Liver (tissue), 9 donors: ENCODE results near the gene NR3C1. TPM values are rescaled to one million over a fixed set of nuclear protein-coding genes. Genes with fewer than 3 reads are reported as not detected.

Experiments
- DNase-seq: peaks from one replicate; pipeline ENCODE4 v3.0.0-alpha.2; 2017; ENCODE audit warnings: low spot score
- H3K27ac ChIP-seq, 2 donors: one replicate each; pipeline ENCODE4 v1.7.0; 2013; ENCODE audit warnings: inconsistent platforms in 2 of 2, low read length in 2 of 2, control low read depth in 1 of 2, low read depth in 1 of 2, mild to moderate bottlenecking in 1 of 2
- H3K27me3 ChIP-seq, 4 donors: one replicate each; pipeline versions ENCODE4 v1.6.1 to v1.7.0; 2013; ENCODE audit warnings: low read length in 3 of 4, inconsistent platforms in 1 of 4, mild to moderate bottlenecking in 1 of 4, moderate library complexity in 1 of 4; ENCODE audit not compliant: control insufficient read depth in 4 of 4, insufficient read depth in 4 of 4
- H3K36me3 ChIP-seq, 4 donors: one replicate each; pipeline versions ENCODE4 v1.6.1 to v1.7.0; 2013; ENCODE audit warnings: low read length in 3 of 4, mild to moderate bottlenecking in 3 of 4, low read depth in 1 of 4, moderate library complexity in 1 of 4; ENCODE audit not compliant: control insufficient read depth in 4 of 4, insufficient read depth in 3 of 4
- H3K4me1 ChIP-seq, 4 donors: one replicate each; pipeline versions ENCODE4 v1.6.1 to v1.7.0; 2013; ENCODE audit warnings: low read length in 3 of 4, mild to moderate bottlenecking in 3 of 4, moderate library complexity in 1 of 4; ENCODE audit not compliant: control insufficient read depth in 4 of 4, insufficient read depth in 4 of 4
- H3K4me3 ChIP-seq, 3 donors: one replicate each; pipeline versions ENCODE4 v1.6.1 to v1.7.0; 2013; ENCODE audit warnings: low read length in 3 of 3, control low read depth in 1 of 3, low read depth in 1 of 3, mild to moderate bottlenecking in 1 of 3
- H3K9ac ChIP-seq, 2 donors: one replicate each; pipeline ENCODE4 v1.7.0; 2013; ENCODE audit warnings: low read length in 2 of 2, mild to moderate bottlenecking in 2 of 2, moderate library complexity in 2 of 2, control low read depth in 1 of 2, low read depth in 1 of 2
- H3K9me3 ChIP-seq, 4 donors: one replicate each; pipeline versions ENCODE4 v1.6.1 to v1.7.0; 2013; ENCODE audit warnings: low read length in 3 of 4; ENCODE audit not compliant: control insufficient read depth in 4 of 4
- CTCF ChIP-seq: fragments of 150-350 bp; IDR thresholded peaks from 2 replicates; pipeline ENCODE4 v1.5.1; 2017; ENCODE audit warnings: improper control_type of control experiment, low read depth, low read length; ENCODE audit not compliant: missing input control
- FOXA1 ChIP-seq: IDR thresholded peaks from 2 replicates; pipeline ENCODE4 v1.6.1; 2016; ENCODE audit warnings: antibody characterized with exemption
- FOXA2 ChIP-seq: IDR thresholded peaks from 2 replicates; pipeline ENCODE4 v1.6.1; 2016; ENCODE audit warnings: antibody characterized with exemption
- HNF4A ChIP-seq, 2 donors: conservative IDR thresholded peaks; 2 replicates each; pipeline ENCODE4 v1.6.1; 2016; ENCODE audit warnings: antibody characterized with exemption in 2 of 2, mild to moderate bottlenecking in 2 of 2
- HNF4G ChIP-seq: IDR thresholded peaks from 2 replicates; pipeline ENCODE4 v1.6.1; 2016; ENCODE audit warnings: antibody characterized with exemption
- JUND ChIP-seq, 2 donors: IDR thresholded peaks; 2 replicates each; pipeline ENCODE4 v1.6.1; 2016; ENCODE audit warnings: antibody characterized with exemption in 2 of 2
- NR2F2 ChIP-seq: IDR thresholded peaks from 2 replicates; pipeline ENCODE4 v1.6.1; 2016; ENCODE audit warnings: antibody characterized with exemption
- RAD21 ChIP-seq, 2 donors: IDR thresholded peaks; 2 replicates each; pipeline ENCODE4 v1.6.1; 2016; ENCODE audit warnings: antibody characterized with exemption in 2 of 2, mild to moderate bottlenecking in 2 of 2
- RXRA ChIP-seq, 2 donors: IDR thresholded peaks; 2 replicates each; pipeline ENCODE4 v1.6.1; 2017 to 2018; ENCODE audit warnings: antibody characterized with exemption in 2 of 2, mild to moderate bottlenecking in 1 of 2
- SP1 ChIP-seq: IDR thresholded peaks from 2 replicates; pipeline ENCODE4 v1.6.1; 2018; ENCODE audit warnings: antibody characterized with exemption, mild to moderate bottlenecking
- TAF1 ChIP-seq: conservative IDR thresholded peaks from 2 replicates; pipeline ENCODE4 v1.6.1; 2016; ENCODE audit warnings: antibody characterized with exemption, mild to moderate bottlenecking
- YY1 ChIP-seq: IDR thresholded peaks from 2 replicates; pipeline ENCODE4 v1.6.1; 2016; ENCODE audit warnings: antibody characterized with exemption, mild to moderate bottlenecking
- WGBS: extraction: QIAGEN DNeasy Blood & Tissue Kit; methylation state at CpG from one replicate; pipeline ENCODE4 v1.1.7; 2013; 5-methylcytosine and 5-hydroxymethylcytosine counted together
- polyA plus RNA-seq, 2 donors: library from polyadenylated mRNA; stranded (reverse) in 1 of 2; unstranded in 1 of 2; fragments of 200-250 nt in 1 of 2; fragments of >200 nt in 1 of 2; fragmentation: Nextera tagmentation in 1 of 2; extraction: Ambion mirVana in 1 of 2; gene quantifications; one replicate each; pipeline versions ENCODE4 v1.2.1 to v1.2.3, GENCODE V29; 2013 to 2015
- total RNA-seq, 2 donors: library from RNA; depleted of rRNA; stranded (reverse); fragments of >200 nt; gene quantifications; one replicate each; pipeline ENCODE4 v1.2.3, GENCODE V29; 2014
- TF ChIP-seq, protein P1 (sequence below): IDR thresholded peaks from 2 replicates; pipeline ENCODE4 v1.6.1; 2016; ENCODE audit warnings: antibody characterized with exemption
- TF ChIP-seq, protein P2 (sequence below): IDR thresholded peaks from 2 replicates; pipeline ENCODE4 v1.6.1; 2016; ENCODE audit warnings: antibody characterized with exemption
- TF ChIP-seq, protein P3 (sequence below): IDR thresholded peaks from 2 replicates; pipeline ENCODE4 v1.6.1; 2016; ENCODE audit warnings: antibody characterized with exemption, mild to moderate bottlenecking
- donor health status: healthy.
- donor health status: healthy.
- donor health status: healthy.
- donor health status: healthy.
- donor health status: healthy.

The NR3C1 gene
- total and polyA plus RNA-seq, 4 donors: 24.5 to 36.4 (median 29.0) TPM

- no peak for TF ChIP-seq HNF4A (conservative IDR thresholded peaks at IDR 0.05)
- Histone ChIP-seq H3K4me1 (peaks cover 4 to 22% (median 20%) of the 10 kb centered on the region in 4 donors), H3K27ac (no peak overlapping the region)
Observed at GRCh38 chr5:143313298-143313852, 90.1 kb downstream of the NR3C1 start.

GRCh38 chr5:143312822-143313221 is 90.7 kb downstream of the NR3C1 start:
- Histone ChIP-seq H3K9ac (no peak overlapping the region), H3K4me1 (peaks cover 4 to 22% (median 20%) of the 10 kb centered on the region in 4 donors), H3K9me3 (no peaks in the 10 kb centered on the region), H3K36me3 (peaks cover 4 to 32% (median 22%) of the 10 kb centered on the region in 4 donors), H3K27me3 (no peaks in the 10 kb centered on the region), H3K4me3 (no peak overlapping the region), H3K27ac (no peak overlapping the region)
- WGBS: 96% methylated on average over 2 of the region's 2 CpGs
- TF ChIP-seq FOXA2: no peak
- TF ChIP-seq, protein P1, sequence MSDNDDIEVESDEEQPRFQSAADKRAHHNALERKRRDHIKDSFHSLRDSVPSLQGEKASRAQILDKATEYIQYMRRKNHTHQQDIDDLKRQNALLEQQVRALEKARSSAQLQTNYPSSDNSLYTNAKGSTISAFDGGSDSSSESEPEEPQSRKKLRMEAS: no peak
- TF ChIP-seq FOXA1: no peak
- no peak for TF ChIP-seq HNF4G
- no peak for TF ChIP-seq JUND (IDR thresholded peaks at IDR 0.05)
- no peak for TF ChIP-seq NR2F2
- TF ChIP-seq, protein P2, sequence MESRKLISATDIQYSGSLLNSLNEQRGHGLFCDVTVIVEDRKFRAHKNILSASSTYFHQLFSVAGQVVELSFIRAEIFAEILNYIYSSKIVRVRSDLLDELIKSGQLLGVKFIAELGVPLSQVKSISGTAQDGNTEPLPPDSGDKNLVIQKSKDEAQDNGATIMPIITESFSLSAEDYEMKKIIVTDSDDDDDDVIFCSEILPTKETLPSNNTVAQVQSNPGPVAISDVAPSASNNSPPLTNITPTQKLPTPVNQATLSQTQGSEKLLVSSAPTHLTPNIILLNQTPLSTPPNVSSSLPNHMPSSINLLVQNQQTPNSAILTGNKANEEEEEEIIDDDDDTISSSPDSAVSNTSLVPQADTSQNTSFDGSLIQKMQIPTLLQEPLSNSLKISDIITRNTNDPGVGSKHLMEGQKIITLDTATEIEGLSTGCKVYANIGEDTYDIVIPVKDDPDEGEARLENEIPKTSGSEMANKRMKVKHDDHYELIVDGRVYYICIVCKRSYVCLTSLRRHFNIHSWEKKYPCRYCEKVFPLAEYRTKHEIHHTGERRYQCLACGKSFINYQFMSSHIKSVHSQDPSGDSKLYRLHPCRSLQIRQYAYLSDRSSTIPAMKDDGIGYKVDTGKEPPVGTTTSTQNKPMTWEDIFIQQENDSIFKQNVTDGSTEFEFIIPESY: no peak
- no peak for TF ChIP-seq RAD21 (IDR thresholded peaks at IDR 0.05)
- TF ChIP-seq SP1: no peak
- no peak for TF ChIP-seq YY1
- TF ChIP-seq TAF1: no peak
- no peak for DNase-seq

More at GRCh38 chr5:143313298-143313852, 90.1 kb downstream of the NR3C1 start:
- Histone ChIP-seq H3K36me3 (peaks cover 4 to 30% (median 20%) of the 10 kb centered on the region in 4 donors), H3K4me3 (no peak overlapping the region), H3K9me3 (no peaks in the 10 kb centered on the region), H3K27me3 (no peaks in the 10 kb centered on the region), H3K9ac (no peak overlapping the region)
- WGBS: 85% methylated on average over 1 of the region's 1 CpG
- no peak for DNase-seq

DNA sequence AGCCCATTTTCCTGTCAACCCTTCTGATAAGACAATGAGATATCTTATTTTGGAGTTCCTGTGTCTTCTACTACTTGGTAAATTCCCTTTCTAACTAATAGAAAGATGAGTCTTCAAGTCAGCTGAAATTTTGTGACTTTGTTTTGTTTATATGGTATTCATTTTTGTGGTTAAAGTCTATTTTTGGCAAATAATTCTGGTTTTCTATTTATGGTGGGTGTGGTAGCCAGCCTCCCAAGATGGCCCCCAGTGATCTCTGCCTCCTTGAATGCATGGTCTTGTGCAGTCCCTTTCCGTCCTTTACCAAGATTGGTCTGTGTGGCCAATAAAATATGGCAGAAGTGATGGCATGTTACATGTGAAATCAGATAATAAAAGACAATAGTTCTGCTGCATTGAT is 91.5 kb downstream of the NR3C1 start:
- 91% methylated on average over 1 of the region's 1 CpG for WGBS
- Histone ChIP-seq H3K9me3 (no peaks in the 10 kb centered on the region), H3K4me1 (peaks cover 2 to 13% (median 12%) of the 10 kb centered on the region in 4 donors), H3K27me3 (no peaks in the 10 kb centered on the region), H3K4me3 (no peak overlapping the region), H3K9ac (no peak overlapping the region), H3K36me3 (peaks cover 4 to 32% (median 25%) of the 10 kb centered on the region in 4 donors), H3K27ac (no peak overlapping the region)
- TF ChIP-seq JUND (IDR thresholded peaks at IDR 0.05) (no peak), RAD21 (IDR thresholded peaks at IDR 0.05) (no peak)
- no peak for DNase-seq

DNA sequence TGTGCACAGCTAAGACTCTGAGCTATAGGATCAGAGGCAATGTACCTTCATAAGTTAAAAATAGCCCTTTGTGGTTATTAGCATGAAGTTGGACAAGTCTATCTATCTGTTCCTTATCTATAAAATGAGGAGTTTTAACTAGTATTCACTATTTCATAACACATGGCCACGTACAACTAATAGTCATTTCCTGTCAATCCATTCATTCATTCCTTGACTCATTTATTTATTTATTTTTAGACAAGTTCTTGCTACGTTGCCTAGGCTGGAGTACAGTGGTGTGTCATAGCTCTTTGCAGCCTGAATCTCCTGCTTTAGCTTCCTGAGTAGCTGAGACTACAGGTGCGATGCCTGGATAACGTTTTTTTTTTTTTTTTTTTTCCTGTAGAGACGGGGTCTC is 92.1 kb downstream of the NR3C1 start:
- H3K9ac ChIP-seq: no peak overlapping the region
- DNase-seq: no peak
- H3K4me3 ChIP-seq: no peak overlapping the region
- H3K27me3 ChIP-seq: no peaks in the 10 kb centered on the region
- peaks cover 1 to 8% (median 7%) of the 10 kb centered on the region in 4 donors for H3K4me1 ChIP-seq
- WGBS: 88% methylated on average over 5 of the region's 5 CpGs
- H3K9me3 ChIP-seq: no peaks in the 10 kb centered on the region
- no peak overlapping the region for H3K27ac ChIP-seq
- peaks cover 4 to 32% (median 25%) of the 10 kb centered on the region in 4 donors for H3K36me3 ChIP-seq
- TF ChIP-seq, protein P1: no peak
- TF ChIP-seq HNF4G (no peak), JUND (IDR thresholded peaks at IDR 0.05) (no peak), CTCF (no peak), FOXA1 (no peak), TAF1 (no peak), RXRA (IDR thresholded peaks at IDR 0.05) (no peak), RAD21 (IDR thresholded peaks at IDR 0.05) (no peak), YY1 (no peak), NR2F2 (no peak), HNF4A (conservative IDR thresholded peaks at IDR 0.05) (no peak)
- TF ChIP-seq, protein P3, sequence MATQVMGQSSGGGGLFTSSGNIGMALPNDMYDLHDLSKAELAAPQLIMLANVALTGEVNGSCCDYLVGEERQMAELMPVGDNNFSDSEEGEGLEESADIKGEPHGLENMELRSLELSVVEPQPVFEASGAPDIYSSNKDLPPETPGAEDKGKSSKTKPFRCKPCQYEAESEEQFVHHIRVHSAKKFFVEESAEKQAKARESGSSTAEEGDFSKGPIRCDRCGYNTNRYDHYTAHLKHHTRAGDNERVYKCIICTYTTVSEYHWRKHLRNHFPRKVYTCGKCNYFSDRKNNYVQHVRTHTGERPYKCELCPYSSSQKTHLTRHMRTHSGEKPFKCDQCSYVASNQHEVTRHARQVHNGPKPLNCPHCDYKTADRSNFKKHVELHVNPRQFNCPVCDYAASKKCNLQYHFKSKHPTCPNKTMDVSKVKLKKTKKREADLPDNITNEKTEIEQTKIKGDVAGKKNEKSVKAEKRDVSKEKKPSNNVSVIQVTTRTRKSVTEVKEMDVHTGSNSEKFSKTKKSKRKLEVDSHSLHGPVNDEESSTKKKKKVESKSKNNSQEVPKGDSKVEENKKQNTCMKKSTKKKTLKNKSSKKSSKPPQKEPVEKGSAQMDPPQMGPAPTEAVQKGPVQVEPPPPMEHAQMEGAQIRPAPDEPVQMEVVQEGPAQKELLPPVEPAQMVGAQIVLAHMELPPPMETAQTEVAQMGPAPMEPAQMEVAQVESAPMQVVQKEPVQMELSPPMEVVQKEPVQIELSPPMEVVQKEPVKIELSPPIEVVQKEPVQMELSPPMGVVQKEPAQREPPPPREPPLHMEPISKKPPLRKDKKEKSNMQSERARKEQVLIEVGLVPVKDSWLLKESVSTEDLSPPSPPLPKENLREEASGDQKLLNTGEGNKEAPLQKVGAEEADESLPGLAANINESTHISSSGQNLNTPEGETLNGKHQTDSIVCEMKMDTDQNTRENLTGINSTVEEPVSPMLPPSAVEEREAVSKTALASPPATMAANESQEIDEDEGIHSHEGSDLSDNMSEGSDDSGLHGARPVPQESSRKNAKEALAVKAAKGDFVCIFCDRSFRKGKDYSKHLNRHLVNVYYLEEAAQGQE: no peak
